Measurements from ENCODE around the gene SYT5. TPM values are rescaled to one million over a fixed set of nuclear protein-coding genes. Genes with fewer than 3 reads are reported as not detected.

Gene SYT5
- total and polyA plus RNA-seq, 9 of the 15 experiments (the other 6 are each of a cell fraction or from before 2014, with no cell fraction given), result 1.3 to 20.9 (median 8.8) TPM

- TF ChIP-seq FIP1L1 (IDR thresholded peaks at IDR 0.05; ENCODE audit: low read depth, low read length, poor library complexity, severe bottlenecking), result peak; percentile 43
- no peak for TF ChIP-seq THRA (IDR thresholded peaks at IDR 0.05)
- TF ChIP-seq ZBTB11 (CRISPR knock-in tag; IDR thresholded peaks at IDR 0.05), result peak in 1 of 3 experiments; percentile 67; a peak in 2 of 6 replicates
- no peak for TF ChIP-seq HES1 (IDR thresholded peaks at IDR 0.05; ENCODE audit: low read depth)
- TF ChIP-seq STAT5A (IDR thresholded peaks at IDR 0.05; ENCODE audit: borderline replicate concordance, low read length), result no peak; the same call in 1 of the 2 replicates
- no peak for TF ChIP-seq RBM25 (IDR thresholded peaks at IDR 0.05; ENCODE audit: low read depth, low read length, severe bottlenecking)
- TF ChIP-seq TFE3 (CRISPR knock-in tag; IDR thresholded peaks at IDR 0.05), result no peak
- TF ChIP-seq ILF3 (IDR thresholded peaks at IDR 0.05; ENCODE audit: borderline replicate concordance), result no peak
- no peak for TF ChIP-seq ASH1L (IDR thresholded peaks at IDR 0.05; ENCODE audit: borderline replicate concordance, low read depth, partially characterized antibody)
- TF ChIP-seq POLR2G (IDR thresholded peaks at IDR 0.05; ENCODE audit: low read depth, low read length), result no peak
- TF ChIP-seq CBFB (CRISPR knock-in tag; IDR thresholded peaks at IDR 0.05), result peak; percentile 60; the same call in 1 of the 2 replicates
- 0 out of 2 replicates have a peak, but pooled peaks have one; percentile 13 for TF ChIP-seq SMARCE1 (IDR thresholded peaks at IDR 0.05)
- TF ChIP-seq POLR2AphosphoS5 (IDR thresholded peaks at IDR 0.05; ENCODE audit: control insufficient read depth, insufficient read depth, low read depth, low read length), result no peak
- TF ChIP-seq HNRNPK (IDR thresholded peaks at IDR 0.05; ENCODE audit: low read depth, low read length, poor library complexity, severe bottlenecking), result no peak
- no peak for TF ChIP-seq KLF13 (tag; IDR thresholded peaks at IDR 0.05; ENCODE audit: borderline replicate concordance, low read depth)
- TF ChIP-seq EHMT2 (IDR thresholded peaks at IDR 0.05), result no peak
Observed at GRCh38 chr19:55165952-55166529, 14.0 kb downstream of the SYT5 start (continued).
